HG02642 (cell line): ENCODE data around the gene SIRT2.

ENCODE experiments used
- ATAC-seq: cut with Tn5 transposase; IDR thresholded peaks from one replicate; pipeline ENCODE4 v1.9.1; 2021; ENCODE audit warnings: mild to moderate bottlenecking; ENCODE audit not compliant: unreplicated experiment, poor library complexity

SIRT2 gene

GRCh38 chr19:38921420-38922274 lies 22.2 kb upstream of the SIRT2 start:
- no peak for ATAC-seq

GRCh38 chr19:38920602-38921419 lies 21.4 kb upstream of the SIRT2 start:
- ATAC-seq = no peak

- no peak for ATAC-seq
These were observed 20.6 kb upstream of the SIRT2 start for GRCh38 chr19:38919837-38920601.

GRCh38 chr19:38918526-38918925 lies 19.1 kb upstream of the SIRT2 start:
- ATAC-seq = no peak

- no peak for ATAC-seq
These were observed 18.6 kb upstream of the SIRT2 start for GRCh38 chr19:38917921-38918491.

GRCh38 chr19:38917516-38917915 lies 18.1 kb upstream of the SIRT2 start:
- ATAC-seq = no peak

- no peak for ATAC-seq
These were observed 16.2 kb upstream of the SIRT2 start for GRCh38 chr19:38915329-38916321.

- ATAC-seq = no peak
These were observed 14.5 kb upstream of the SIRT2 start for GRCh38 chr19:38913958-38914357.

GRCh38 chr19:38912600-38913514 lies 13.4 kb upstream of the SIRT2 start:
- no peak for ATAC-seq

- ATAC-seq = no peak
These were observed 12.1 kb upstream of the SIRT2 start for GRCh38 chr19:38911388-38912001.

- ATAC-seq = no peak
These were observed 11.1 kb upstream of the SIRT2 start for GRCh38 chr19:38910488-38910887.

GRCh38 chr19:38908911-38909310 lies 9.5 kb upstream of the SIRT2 start:
- no peak for ATAC-seq

- no peak for ATAC-seq
These were observed 8.3 kb upstream of the SIRT2 start for GRCh38 chr19:38907670-38908069.

- ATAC-seq = no peak
These were observed 7.8 kb upstream of the SIRT2 start for GRCh38 chr19:38907227-38907626.

GRCh38 chr19:38905620-38906019 lies 6.2 kb upstream of the SIRT2 start:
- ATAC-seq = no peak

GRCh38 chr19:38904581-38905539 lies 5.4 kb upstream of the SIRT2 start:
- ATAC-seq = no peak

- ATAC-seq = no peak
These were observed 2.3 kb upstream of the SIRT2 start for GRCh38 chr19:38901683-38902082.
